HCT116 (cell line): ENCODE results near the gene TBC1D23. TPM values are rescaled to one million over a fixed set of nuclear protein-coding genes. Genes with fewer than 3 reads are reported as not detected.

Experiments used
- ATAC-seq: fragments of 200-7000 bp; cut with Tn5 transposase; 2 replicates; pipeline ENCODE4 v1.9.1; 2020; ENCODE audit warnings: mild to moderate bottlenecking, moderate library complexity
- BruUV-seq: library from RNA; stranded (reverse); fragments of 400-500 nt; replicated peaks from 2 replicates; lab custom pipeline; 2021; lab: Mats Ljungman, UMichigan
- CTCF ChIA-PET: fragments of 300-600 bp; sonication (Branson Sonifier 250); formaldehyde crosslinking; loops from one replicate; lab custom pipeline; 2021; ENCODE audit warnings: antibody characterized with exemption; lab: Charles Lee
- POLR2A ChIA-PET: fragments of 300-600, 350-600 bp; sonication (Branson Sonifier 250); formaldehyde crosslinking; loops from one replicate; lab custom pipeline; 2021; ENCODE audit warnings: antibody characterized with exemption; lab: Charles Lee
- RAD21 ChIA-PET, 2 experiments: fragments of 300-600 bp; sonication (Branson Sonifier 250); formaldehyde crosslinking; loops; one replicate each; lab custom pipeline; 2023; ENCODE audit warnings: low total read pairs in 2 of 2; ENCODE audit not compliant: uncharacterized antibody in 2 of 2, unreplicated experiment in 2 of 2, low non-redundant PET in 1 of 2; lab: Charles Lee
- DNase-seq: peaks from one replicate; pipeline ENCODE4 v3.0.0-alpha.2; 2010; ENCODE audit warnings: low read depth, low spot score
- H2AFZ ChIP-seq: fragments of 200-600 bp; shearing (Covaris generic), sonication (generic); 2 replicates; pipeline ENCODE4 v1.6.1; 2017; ENCODE audit warnings: low read depth, mixed run types, mixed read lengths, antibody characterized with exemption, low read length; ENCODE audit not compliant: poor library complexity, severe bottlenecking
- H3K27ac ChIP-seq: 2 replicates; pipeline ENCODE4 v1.5.1; 2012; ENCODE audit warnings: low read depth, low read length
- H3K27me3 ChIP-seq: fragments of 200-600 bp; sonication (generic); 2 replicates; pipeline ENCODE4 v1.6.1; 2016; ENCODE audit warnings: mixed run types, low read length, mixed read lengths; ENCODE audit not compliant: insufficient read depth
- H3K36me3 ChIP-seq, 2 experiments: fragments of 200-500 bp in 1 of 2; fragments of 200-600 bp in 1 of 2; sonication (Bioruptor generic) in 1 of 2; sonication (generic) in 1 of 2; 2 replicates each; pipeline versions ENCODE4 v1.5.1 to v1.6.1; 2014 to 2016; ENCODE audit warnings: low read length in 2 of 2, inconsistent platforms in 1 of 2, mixed read lengths in 1 of 2, mixed run types in 1 of 2; ENCODE audit not compliant: insufficient read depth in 2 of 2, control insufficient read depth in 1 of 2
- H3K4me1 ChIP-seq, 2 experiments: fragments of 200-600 bp in 1 of 2; sonication (generic) in 1 of 2; 2 replicates each; pipeline versions ENCODE4 v1.5.1 to v1.6.1; 2012 to 2017; ENCODE audit warnings: low read length in 2 of 2, inconsistent platforms in 1 of 2, mild to moderate bottlenecking in 1 of 2, mixed read lengths in 1 of 2, mixed run types in 1 of 2, moderate library complexity in 1 of 2; ENCODE audit not compliant: insufficient read depth in 2 of 2, control insufficient read depth in 1 of 2
- H3K4me2 ChIP-seq: fragments of 200-600 bp; sonication (generic); 2 replicates; pipeline ENCODE4 v1.6.1; 2017; ENCODE audit warnings: mixed run types, low read length, mixed read lengths
- H3K4me3 ChIP-seq, 2 experiments: fragments of 200-600 bp in 1 of 2; sonication (generic) in 1 of 2; replicated peaks in 1 of 2; 2 replicates each; pipeline ENCODE4 v1.5.1; 2011 to 2016; ENCODE audit warnings: low read length in 2 of 2, control low read depth in 1 of 2, low read depth in 1 of 2, mild to moderate bottlenecking in 1 of 2, mixed read lengths in 1 of 2, mixed run types in 1 of 2
- H3K79me2 ChIP-seq: fragments of 200-600 bp; sonication (generic); 2 replicates; pipeline ENCODE4 v1.6.1; 2017; ENCODE audit warnings: mild to moderate bottlenecking, mixed run types, low read length, moderate library complexity, mixed read lengths; ENCODE audit not compliant: insufficient read depth
- H3K9ac ChIP-seq: fragments of 200-600 bp; sonication (generic); 2 replicates; pipeline ENCODE4 v1.6.1; 2016; ENCODE audit warnings: low read length, mixed read lengths
- H3K9me2 ChIP-seq: fragments of 200-600 bp; sonication (generic), shearing (Covaris generic); 2 replicates; pipeline ENCODE4 v1.6.1; 2017; ENCODE audit warnings: mixed run types, mild to moderate bottlenecking, moderate library complexity; ENCODE audit not compliant: insufficient read depth
- H3K9me3 ChIP-seq, 2 experiments: fragments of 200-500 bp in 1 of 2; fragments of 200-600 bp in 1 of 2; sonication (Bioruptor generic) in 1 of 2; sonication (generic) in 1 of 2; 2 replicates each; pipeline ENCODE4 v1.6.1; 2014 to 2017; ENCODE audit warnings: low read length in 2 of 2, mixed read lengths in 2 of 2, inconsistent platforms in 1 of 2, low read depth in 1 of 2, mild to moderate bottlenecking in 1 of 2, mixed run types in 1 of 2, moderate library complexity in 1 of 2; ENCODE audit not compliant: control insufficient read depth in 1 of 2, insufficient read depth in 1 of 2
- H4K20me1 ChIP-seq: fragments of 200-600 bp; sonication (generic), shearing (Covaris generic); 2 replicates; pipeline ENCODE4 v1.6.1; 2017; ENCODE audit warnings: mixed run types, mild to moderate bottlenecking, moderate library complexity; ENCODE audit not compliant: insufficient read depth
- ATF3 ChIP-seq: IDR thresholded peaks from 2 replicates; pipeline ENCODE4 v1.6.1; 2012
- CBX3 ChIP-seq: IDR thresholded peaks from 2 replicates; pipeline ENCODE4 v1.6.1; 2012; ENCODE audit warnings: low read depth
- CEBPB ChIP-seq: IDR thresholded peaks from 2 replicates; pipeline ENCODE4 v1.6.1; 2012; ENCODE audit warnings: low read depth
- EGR1 ChIP-seq: IDR thresholded peaks from 2 replicates; pipeline ENCODE4 v1.6.1; 2012; ENCODE audit warnings: low read depth
- ELF1 ChIP-seq: IDR thresholded peaks from 2 replicates; pipeline ENCODE4 v1.6.1; 2012; ENCODE audit warnings: low read depth, borderline replicate concordance
- EZH2 ChIP-seq: fragments of 200-600 bp; sonication (generic); IDR thresholded peaks from 2 replicates; pipeline ENCODE4 v1.6.1; 2017; ENCODE audit warnings: antibody characterized with exemption, mixed run types
- EZH2phosphoT487 ChIP-seq: fragments of 200-600 bp; IDR thresholded peaks from 2 replicates; pipeline ENCODE4 v1.6.1; 2018; ENCODE audit warnings: antibody characterized with exemption, borderline replicate concordance
- POLR2A ChIP-seq: IDR thresholded peaks from 2 replicates; pipeline ENCODE4 v1.7.0; 2011; ENCODE audit warnings: borderline replicate concordance; ENCODE audit not compliant: insufficient read depth, insufficient read length; ENCODE audit errors: extremely low read depth
- RAD21 ChIP-seq: IDR thresholded peaks from 2 replicates; pipeline ENCODE4 v1.6.1; 2012; ENCODE audit warnings: low read depth, mild to moderate bottlenecking
- SP1 ChIP-seq: IDR thresholded peaks from 2 replicates; pipeline ENCODE4 v1.6.1; 2012; ENCODE audit warnings: low read depth
- SRF ChIP-seq: IDR thresholded peaks from 2 replicates; pipeline ENCODE4 v1.6.1; 2012; ENCODE audit warnings: low read depth
- TCF7L2 ChIP-seq: IDR thresholded peaks from 2 replicates; pipeline ENCODE4 v1.7.0; 2011; ENCODE audit warnings: borderline replicate concordance, inconsistent platforms; ENCODE audit not compliant: insufficient read depth, insufficient read length; ENCODE audit errors: extremely low read depth
- ZFX ChIP-seq: fragments of 450-650 bp; IDR thresholded peaks from 2 replicates; pipeline ENCODE4 v1.6.1; 2017
- intact Hi-C: fragments of 100-400 bp; cut with micrococcal nuclease; formaldehyde crosslinking; loops from 2 replicates; pipeline ENCODE4 v1.10.0; 2022
- total RNA-seq: library from RNA; stranded (reverse); gene quantifications from one replicate; pipeline ENCODE4 v1.2.1, GENCODE V29; 2021; ENCODE audit not compliant: unreplicated experiment
- TF ChIP-seq, protein P1 (sequence below): IDR thresholded peaks from 2 replicates; pipeline ENCODE4 v1.6.1; 2012; ENCODE audit warnings: low read depth
- TF ChIP-seq, protein P2 (sequence below), 3 experiments: fragments of 200-600 bp in 1 of 3; sonication (generic) in 1 of 3; IDR thresholded peaks in 2 of 3; conservative IDR thresholded peaks in 1 of 3; 2 replicates each; pipeline ENCODE4 v1.5.1; 2012 to 2017; ENCODE audit warnings: low read depth in 2 of 3, low read length in 2 of 3, antibody characterized with exemption in 1 of 3, borderline replicate concordance in 1 of 3, control low read depth in 1 of 3, mild to moderate bottlenecking in 1 of 3, mixed read lengths in 1 of 3, mixed run types in 1 of 3, moderate library complexity in 1 of 3; ENCODE audit not compliant: insufficient read depth in 1 of 3

The TBC1D23 gene
- total RNA-seq, 1 experiment from 2014 or later: 21.9 TPM

DNA sequence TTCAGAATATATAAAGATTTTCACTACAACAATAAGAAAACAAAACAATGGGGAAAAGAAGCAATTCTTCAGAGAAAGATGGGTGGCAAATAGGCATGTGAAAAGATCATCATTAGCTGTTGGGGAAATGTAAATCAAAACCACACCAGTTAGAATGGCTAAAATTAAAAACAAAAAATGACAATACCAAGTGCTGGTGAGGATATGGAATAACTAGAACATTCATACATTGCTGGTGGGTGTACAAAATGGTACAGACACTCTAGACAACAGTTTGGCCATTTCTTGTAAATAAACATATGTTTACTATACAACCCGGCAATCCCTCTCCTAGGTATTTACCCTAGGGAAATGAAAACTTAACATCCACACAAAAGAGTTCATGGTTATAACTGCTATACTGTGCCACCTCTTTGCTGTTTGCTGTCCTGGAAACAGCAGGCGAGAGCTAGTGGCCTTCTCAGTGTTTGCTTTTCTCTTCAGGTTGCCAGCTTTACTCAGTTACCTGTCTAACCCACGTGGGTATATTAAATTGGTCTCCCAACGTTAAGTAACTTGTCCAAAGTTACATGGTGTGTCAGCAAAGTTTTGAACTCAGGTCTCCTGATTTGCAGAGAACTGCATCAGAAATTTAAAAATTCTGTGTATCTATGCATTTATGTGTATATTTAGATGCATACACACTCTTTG lies 69.2 kb downstream of the TBC1D23 start:
- H3K4me1 ChIP-seq: peaks cover 3 to 7% of the 10 kb centered on the region in 2 experiments; a peak in 3 of 4 replicates
- H3K9ac ChIP-seq: no peak overlapping the region
- POLR2A ChIA-PET: interaction anchor here (0.6 kb wide), 1 partner anchor 262 kb away, joined by 4 read pairs; no protein-coding TSS in a partner anchor
- no peaks in the 10 kb centered on the region for H3K9me3 ChIP-seq
- intact Hi-C loops: loop anchor here (10.0 kb wide), 1 partner anchor 55 kb away; no protein-coding TSS in a partner anchor
- BruUV-seq: no TSS peak
- no peak overlapping the region for H3K27ac ChIP-seq
- no peak overlapping the region for H3K4me3 ChIP-seq
- no peaks in the 10 kb centered on the region for H3K36me3 ChIP-seq
- no peak overlapping the region for H2AFZ ChIP-seq
- H3K27me3 ChIP-seq: no peaks in the 10 kb centered on the region
- CTCF ChIA-PET: no interaction called here
- H4K20me1 ChIP-seq: no peaks in the 10 kb centered on the region
- no peaks in the 10 kb centered on the region for H3K9me2 ChIP-seq
- RAD21 ChIA-PET: no interaction called here
- ATAC-seq (no peak), DNase-seq (no peak)
- H3K79me2 ChIP-seq: no peaks in the 10 kb centered on the region
- H3K4me2 ChIP-seq: no peak overlapping the region
- TF ChIP-seq, protein P1, sequence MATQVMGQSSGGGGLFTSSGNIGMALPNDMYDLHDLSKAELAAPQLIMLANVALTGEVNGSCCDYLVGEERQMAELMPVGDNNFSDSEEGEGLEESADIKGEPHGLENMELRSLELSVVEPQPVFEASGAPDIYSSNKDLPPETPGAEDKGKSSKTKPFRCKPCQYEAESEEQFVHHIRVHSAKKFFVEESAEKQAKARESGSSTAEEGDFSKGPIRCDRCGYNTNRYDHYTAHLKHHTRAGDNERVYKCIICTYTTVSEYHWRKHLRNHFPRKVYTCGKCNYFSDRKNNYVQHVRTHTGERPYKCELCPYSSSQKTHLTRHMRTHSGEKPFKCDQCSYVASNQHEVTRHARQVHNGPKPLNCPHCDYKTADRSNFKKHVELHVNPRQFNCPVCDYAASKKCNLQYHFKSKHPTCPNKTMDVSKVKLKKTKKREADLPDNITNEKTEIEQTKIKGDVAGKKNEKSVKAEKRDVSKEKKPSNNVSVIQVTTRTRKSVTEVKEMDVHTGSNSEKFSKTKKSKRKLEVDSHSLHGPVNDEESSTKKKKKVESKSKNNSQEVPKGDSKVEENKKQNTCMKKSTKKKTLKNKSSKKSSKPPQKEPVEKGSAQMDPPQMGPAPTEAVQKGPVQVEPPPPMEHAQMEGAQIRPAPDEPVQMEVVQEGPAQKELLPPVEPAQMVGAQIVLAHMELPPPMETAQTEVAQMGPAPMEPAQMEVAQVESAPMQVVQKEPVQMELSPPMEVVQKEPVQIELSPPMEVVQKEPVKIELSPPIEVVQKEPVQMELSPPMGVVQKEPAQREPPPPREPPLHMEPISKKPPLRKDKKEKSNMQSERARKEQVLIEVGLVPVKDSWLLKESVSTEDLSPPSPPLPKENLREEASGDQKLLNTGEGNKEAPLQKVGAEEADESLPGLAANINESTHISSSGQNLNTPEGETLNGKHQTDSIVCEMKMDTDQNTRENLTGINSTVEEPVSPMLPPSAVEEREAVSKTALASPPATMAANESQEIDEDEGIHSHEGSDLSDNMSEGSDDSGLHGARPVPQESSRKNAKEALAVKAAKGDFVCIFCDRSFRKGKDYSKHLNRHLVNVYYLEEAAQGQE: no peak
- TF ChIP-seq TCF7L2 (no peak), EZH2 (no peak), CEBPB (no peak), SRF (no peak), CBX3 (no peak), ZFX (no peak), RAD21 (no peak), EZH2phosphoT487 (no peak), ELF1 (no peak), SP1 (no peak), POLR2A (no peak), ATF3 (no peak), EGR1 (no peak)
- TF ChIP-seq, protein P2, sequence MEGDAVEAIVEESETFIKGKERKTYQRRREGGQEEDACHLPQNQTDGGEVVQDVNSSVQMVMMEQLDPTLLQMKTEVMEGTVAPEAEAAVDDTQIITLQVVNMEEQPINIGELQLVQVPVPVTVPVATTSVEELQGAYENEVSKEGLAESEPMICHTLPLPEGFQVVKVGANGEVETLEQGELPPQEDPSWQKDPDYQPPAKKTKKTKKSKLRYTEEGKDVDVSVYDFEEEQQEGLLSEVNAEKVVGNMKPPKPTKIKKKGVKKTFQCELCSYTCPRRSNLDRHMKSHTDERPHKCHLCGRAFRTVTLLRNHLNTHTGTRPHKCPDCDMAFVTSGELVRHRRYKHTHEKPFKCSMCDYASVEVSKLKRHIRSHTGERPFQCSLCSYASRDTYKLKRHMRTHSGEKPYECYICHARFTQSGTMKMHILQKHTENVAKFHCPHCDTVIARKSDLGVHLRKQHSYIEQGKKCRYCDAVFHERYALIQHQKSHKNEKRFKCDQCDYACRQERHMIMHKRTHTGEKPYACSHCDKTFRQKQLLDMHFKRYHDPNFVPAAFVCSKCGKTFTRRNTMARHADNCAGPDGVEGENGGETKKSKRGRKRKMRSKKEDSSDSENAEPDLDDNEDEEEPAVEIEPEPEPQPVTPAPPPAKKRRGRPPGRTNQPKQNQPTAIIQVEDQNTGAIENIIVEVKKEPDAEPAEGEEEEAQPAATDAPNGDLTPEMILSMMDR (IDR thresholded peaks at IDR 0.05 in 2 of 3, conservative IDR thresholded peaks at IDR 0.05 in 1 of 3; ENCODE audit: borderline replicate concordance in 1 of 3, insufficient read depth in 1 of 3, low read depth in 2 of 3, low read length in 2 of 3): no peak
